ENCODE results near the gene SORBS2.
"Not testable (repeated sequence)": the region's sequence is repeated elsewhere in the genome, so short reads cannot be mapped to it uniquely, and the experiment has no call there.

DNA sequence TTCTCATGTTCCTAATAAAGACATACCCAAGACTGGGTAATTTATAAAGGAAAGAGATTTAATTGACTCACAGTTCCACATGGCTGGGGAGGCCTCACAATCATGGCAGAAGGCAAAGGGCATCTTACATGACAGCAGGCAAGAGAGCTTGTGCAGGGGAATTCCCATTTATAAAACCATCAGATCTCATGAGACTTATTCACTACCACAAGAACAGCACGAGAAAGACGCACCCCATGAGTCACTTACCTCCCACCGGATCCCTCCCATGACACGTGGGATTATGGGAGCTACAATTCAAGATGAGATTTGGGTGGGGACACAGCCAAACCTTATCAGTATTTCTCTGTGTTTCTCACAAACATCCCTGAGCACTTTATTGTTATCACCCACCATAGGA, 104.4 kb downstream of the SORBS2 start:
- not testable (repeated sequence) for TF ChIP-seq TAF1, POLR2AphosphoS5, POLR2A (IDR thresholded peaks at IDR 0.05; ENCODE audit: low read depth, low read length)

Data from GM12891 (cell line).